Glomerular endothelial cell (primary cell): Measurements from ENCODE around the gene CLDN15. TPM values are rescaled to one million over a fixed set of nuclear protein-coding genes. Genes with fewer than 3 reads are reported as not detected.
"Not testable (repeated sequence)": the region's sequence is repeated elsewhere in the genome, so short reads cannot be mapped to it uniquely, and the experiment has no call there.

Experiments used
- DNase-seq: peaks from one replicate; pipeline ENCODE4 v3.0.0-alpha.2; 2011; ENCODE audit warnings: low read depth, low spot score; ENCODE audit errors: extremely low read depth
- total RNA-seq: library from RNA; depleted of rRNA; stranded (reverse); fragments of >200 nt; gene quantifications from 2 replicates; pipeline ENCODE4 v1.2.3, GENCODE V29; 2015

CLDN15 gene
- total RNA-seq, 1 donor from 2014 or later = 6.0 TPM

DNA sequence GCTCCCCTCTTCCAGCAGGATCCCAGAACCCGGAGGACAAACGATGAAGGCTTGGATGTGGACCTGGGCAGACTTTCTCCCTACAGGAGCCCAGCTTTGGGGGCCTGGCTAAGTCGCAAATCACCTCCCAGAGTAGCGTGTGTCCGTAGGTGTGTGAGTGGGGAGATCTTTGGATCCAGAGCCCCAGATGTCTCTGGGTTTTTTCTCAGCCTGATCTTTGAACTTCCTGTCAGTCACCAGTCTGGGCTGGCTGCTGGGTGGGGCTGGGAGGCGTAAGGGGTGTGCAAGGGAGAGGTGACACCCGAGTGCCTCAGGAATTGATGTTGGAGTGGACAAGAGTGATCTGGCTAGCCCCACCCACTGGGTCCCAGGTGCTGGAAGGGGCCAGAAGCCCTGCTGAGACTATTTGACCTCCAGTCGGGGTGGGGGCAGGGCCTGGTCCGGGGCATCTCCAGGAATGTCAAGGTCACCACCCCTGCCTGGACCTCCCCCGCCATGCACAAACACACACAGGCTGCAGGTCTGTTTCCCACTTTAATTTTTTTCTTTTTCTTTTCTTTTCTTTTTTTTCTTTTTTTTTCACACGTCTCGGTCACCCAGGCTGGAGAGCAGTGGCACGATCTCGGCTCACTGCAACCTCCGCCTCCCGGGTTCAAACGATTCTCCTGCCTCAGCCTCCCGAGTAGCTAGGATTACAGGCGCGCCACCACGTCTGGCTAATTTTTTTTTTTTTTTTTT lies 36.6 kb downstream of the CLDN15 start, which contains the start of gene MOGAT3:
Gene MOGAT3 (minus strand): TSS at position 175 of the 738 bp plus-strand sequence. CDS start 182 bp downstream, outside the sequence.
- DNase-seq = no peak

DNA sequence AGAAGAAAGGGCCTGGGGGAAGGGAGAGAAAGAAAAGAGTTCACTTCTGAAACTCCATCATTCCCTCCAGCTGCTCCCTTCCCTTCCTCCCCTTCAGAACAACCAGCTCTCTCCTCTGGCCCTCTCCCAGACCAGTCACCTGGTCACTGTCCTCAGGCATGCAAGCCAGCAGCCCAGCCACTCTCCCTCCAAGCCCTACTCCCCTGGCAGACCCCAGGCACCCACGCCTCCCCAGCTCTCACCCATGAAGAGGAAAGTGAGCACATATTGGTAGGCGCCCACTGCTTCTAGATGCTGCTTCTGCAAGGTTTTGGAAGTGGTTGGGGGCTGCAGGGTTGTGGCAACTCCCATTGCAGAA lies 37.1 kb downstream of the CLDN15 start:
- no peak for DNase-seq

DNA sequence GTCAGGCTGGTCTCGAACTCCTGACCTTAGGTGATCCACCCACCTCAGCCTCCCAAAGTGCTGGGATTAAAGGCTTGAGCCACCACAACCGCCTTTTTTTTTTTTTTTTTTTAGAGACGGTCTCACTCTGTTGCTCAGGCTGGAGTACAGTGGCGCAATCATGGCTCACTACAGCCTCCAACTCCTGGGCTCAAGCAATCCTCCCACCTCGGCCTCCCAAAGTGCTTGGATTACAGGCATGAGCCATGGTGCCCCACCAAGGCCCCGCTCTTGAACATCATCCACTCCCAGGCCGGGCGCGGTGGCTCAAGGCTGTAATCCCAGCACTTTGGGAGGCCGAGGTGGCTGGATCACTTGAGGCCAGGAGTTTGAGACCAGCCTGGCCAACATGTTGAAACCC lies 38.1 kb downstream of the CLDN15 start:
- DNase-seq = not testable (repeated sequence)

DNA sequence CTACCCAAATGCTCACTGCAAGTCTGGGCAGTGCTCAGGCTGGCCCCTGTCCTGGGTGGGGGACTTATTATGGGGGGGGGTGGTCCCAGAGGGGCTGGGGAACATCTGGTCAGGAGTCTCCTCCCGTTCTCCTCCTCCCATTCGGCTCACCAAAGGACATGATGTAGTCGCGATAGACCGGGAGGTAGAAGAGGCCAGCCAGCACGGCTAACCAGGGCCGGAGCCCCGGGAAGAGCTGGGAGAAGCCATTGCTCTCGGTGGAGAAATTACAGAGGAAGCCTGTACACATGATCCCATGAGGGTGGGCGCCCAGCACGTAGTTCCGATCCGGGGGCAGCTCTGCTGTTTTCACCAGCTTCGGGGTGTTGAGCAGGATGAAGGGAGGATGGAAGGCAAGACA lies 39.1 kb downstream of the CLDN15 start:
- no peak for DNase-seq

DNA sequence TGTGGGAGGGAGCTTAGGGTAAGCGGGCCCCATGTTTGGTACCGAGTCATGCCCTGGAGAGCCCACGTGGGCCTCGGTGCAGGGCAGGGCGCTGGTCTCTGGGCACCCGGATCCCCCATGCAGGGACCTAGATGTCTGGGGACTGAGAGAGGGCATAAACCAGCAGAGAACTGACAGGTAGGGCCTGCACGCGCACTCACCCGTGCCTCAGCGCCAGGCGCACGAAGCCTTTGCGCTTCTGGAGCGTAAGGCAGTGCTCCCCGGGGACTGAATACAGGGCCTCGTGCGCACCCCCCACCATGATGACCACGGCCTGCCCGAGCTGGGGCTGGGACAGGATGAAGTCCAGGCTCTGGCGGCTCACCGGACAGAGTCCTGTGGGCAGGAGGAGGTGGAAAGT lies 39.6 kb downstream of the CLDN15 start:
- no peak for DNase-seq

DNA sequence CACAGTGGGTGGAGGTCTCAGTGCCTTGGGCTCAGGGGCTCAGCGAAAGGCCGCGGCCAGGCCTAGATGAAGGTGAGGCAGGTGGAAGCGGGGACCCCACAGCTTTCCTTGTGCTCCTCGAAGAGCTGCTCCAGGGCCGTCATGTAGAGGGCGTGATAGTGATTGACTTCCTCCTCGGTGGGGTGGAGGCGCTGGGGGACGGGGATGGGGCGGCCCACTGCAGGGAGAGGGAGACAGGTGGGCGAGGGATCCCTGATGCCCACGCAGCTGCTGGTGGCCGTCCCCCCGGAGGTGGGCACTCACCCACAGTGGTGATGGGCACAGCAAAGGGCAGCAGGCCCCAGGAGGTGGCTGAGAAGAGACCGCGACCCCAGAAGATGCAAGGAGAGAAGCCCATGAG lies 41.7 kb downstream of the CLDN15 start:
- no peak for DNase-seq

DNA sequence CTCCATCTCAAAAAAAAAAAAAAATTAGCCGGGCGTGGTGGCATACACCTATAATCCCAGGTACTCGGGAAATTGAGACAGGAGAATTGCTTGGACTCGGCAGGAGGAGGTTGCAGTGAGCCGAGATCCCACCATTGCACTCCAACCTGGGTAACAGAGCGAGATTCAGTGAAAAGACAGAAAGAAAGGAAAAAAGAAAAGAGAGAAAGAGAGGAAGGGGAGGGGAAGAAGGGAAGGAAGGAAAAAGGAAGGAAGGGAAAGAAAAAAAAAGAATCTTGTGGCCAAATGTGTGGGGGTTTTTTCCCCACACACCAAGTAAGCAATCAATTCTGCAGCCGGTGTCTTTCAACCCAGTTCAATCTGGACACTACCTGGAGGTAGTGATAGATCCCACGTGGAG lies 48.5 kb downstream of the CLDN15 start:
- no peak for DNase-seq

DNA sequence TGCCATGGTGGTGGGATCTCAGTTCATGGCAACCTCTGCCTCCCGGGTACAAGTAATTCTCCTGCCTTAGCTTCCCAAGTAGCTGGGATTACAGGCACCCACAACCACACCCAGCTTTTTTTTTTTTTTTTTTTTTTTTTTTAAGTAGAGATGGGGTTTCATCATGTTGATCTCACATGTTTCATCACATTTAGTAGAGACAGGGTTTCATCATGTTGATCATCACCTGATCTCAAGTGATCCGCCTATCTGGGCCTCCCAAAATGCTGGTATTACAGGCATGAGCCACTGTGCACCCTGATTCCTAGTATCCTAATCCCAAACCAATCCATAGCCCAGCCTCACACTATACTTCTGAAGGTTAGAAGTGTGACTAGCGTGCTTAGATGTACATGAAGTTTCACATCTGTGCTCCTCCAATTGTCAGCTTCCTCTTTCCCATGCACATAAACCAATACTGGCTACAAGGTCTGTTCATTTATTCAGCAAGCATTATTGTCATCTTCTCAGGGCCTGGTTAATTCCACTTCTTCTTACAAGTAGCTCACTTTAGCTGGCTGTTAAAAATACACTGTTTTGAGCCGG lies 50.7 kb downstream of the CLDN15 start:
- DNase-seq = no peak

DNA sequence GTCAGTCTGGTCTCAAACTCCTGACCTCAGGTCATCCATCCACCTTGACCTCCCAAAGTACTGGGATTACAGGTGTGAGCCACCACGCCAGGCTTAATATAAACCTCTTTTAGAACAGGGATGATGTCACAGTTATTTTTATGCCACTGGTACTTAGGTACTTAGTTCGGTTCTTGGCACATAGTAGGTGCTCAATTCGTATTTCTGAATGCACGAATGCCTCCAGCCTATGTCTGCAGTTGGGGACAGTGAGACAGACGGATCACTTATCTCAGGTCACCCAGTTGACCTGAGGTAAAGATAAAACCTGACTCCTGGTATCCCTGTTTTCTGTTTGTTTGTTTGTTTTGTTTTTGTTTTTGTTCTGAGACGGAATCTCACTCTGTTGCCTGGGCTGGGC lies 51.4 kb downstream of the CLDN15 start:
- DNase-seq = no peak

DNA sequence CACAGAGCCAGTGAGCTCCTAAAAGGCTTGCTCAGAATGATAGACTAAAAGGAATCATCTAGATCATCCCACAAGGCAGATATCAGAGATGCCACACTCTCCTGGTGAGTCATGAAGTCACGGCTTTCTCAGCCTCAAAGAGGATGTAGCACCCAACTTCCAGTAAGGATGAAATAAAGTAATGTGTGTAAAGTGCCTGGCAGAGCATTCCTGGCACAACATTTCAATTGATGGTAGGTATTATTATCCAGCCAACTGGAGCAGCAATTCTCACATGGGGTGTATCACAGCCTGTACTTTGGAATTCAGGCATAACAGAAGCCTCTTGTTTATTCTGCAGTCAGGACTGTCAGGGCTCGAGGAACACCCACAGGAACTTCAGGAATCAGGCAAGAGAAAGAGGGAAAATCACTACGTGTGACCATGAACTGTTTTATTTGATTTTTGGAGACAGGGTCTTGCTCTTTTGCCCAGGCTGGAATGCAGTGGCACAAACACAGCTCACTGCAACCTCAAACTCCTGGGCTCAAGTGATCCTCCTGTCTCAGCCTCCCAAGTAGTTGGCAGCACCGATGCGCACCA lies 52.3 kb downstream of the CLDN15 start:
- DNase-seq = no peak

Other genes with a start within 250 kb of the CLDN15 start
- not detected in 2 replicates for gene MUC17, start 217.7 kb downstream of the CLDN15 start, total RNA-seq
- 13.0 and 23.5 TPM in 2 replicates for gene TRIM56, start 152.3 kb downstream of the CLDN15 start, total RNA-seq
- 2,911 and 5,219 TPM in 2 replicates for gene SERPINE1, start 110.7 kb downstream of the CLDN15 start, total RNA-seq
- gene AP1S1, start 83.3 kb downstream of the CLDN15 start, total RNA-seq = 143 and 246 TPM in 2 replicates
- 0.92 TPM in 1 of 2 replicates, not detected in the other for gene VGF, start 72.2 kb downstream of the CLDN15 start, total RNA-seq
- not detected in 2 replicates for gene NAT16, start 57.5 kb downstream of the CLDN15 start, total RNA-seq
- gene MOGAT3, start 36.8 kb downstream of the CLDN15 start, total RNA-seq = not detected in 2 replicates
- 130 and 160 TPM in 2 replicates for gene PLOD3, start 20.2 kb downstream of the CLDN15 start, total RNA-seq
- gene ZNHIT1, start 19.6 kb downstream of the CLDN15 start, total RNA-seq = 148 and 172 TPM in 2 replicates
- gene FIS1, start 7.3 kb upstream of the CLDN15 start, total RNA-seq = 214 and 276 TPM in 2 replicates
- gene IFT22, start 84.0 kb upstream of the CLDN15 start, total RNA-seq = 24.0 and 27.5 TPM in 2 replicates
- gene COL26A1, start 125.1 kb upstream of the CLDN15 start, total RNA-seq = not detected in 2 replicates